ENCODE data around the gene ZNF41. TPM values are rescaled to one million over a fixed set of nuclear protein-coding genes. Genes with fewer than 3 reads are reported as not detected.

Gene ZNF41
- total and polyA plus RNA-seq, 2 of the 8 experiments (the other 6 are each of a cell fraction or from before 2014, with no cell fraction given): 1.8 to 5.3 TPM

GRCh38 chrX:47482512-47483305 lies at the start of gene ZNF41 (continued):
- TF ChIP-seq E2F6 (IDR thresholded peaks at IDR 0.05) (peak; percentile 36), MAX (IDR thresholded peaks at IDR 0.05) (peak; percentile 59), PHF8 (conservative IDR thresholded peaks at IDR 0.05; ENCODE audit: low read depth, low read length) (peak; percentile 81), SRF (IDR thresholded peaks at IDR 0.05; ENCODE audit: low read depth, low read length) (no peak), ZNF274 (IDR thresholded peaks at IDR 0.05; ENCODE audit: borderline replicate concordance, extremely low read depth, low read length) (no peak), CTBP2 (IDR thresholded peaks at IDR 0.05; ENCODE audit: borderline replicate concordance, insufficient read depth, insufficient read length, low read length) (no peak), BRCA1 (IDR thresholded peaks at IDR 0.05; ENCODE audit: low read depth, low read length) (no peak), POLR2A (IDR thresholded peaks at IDR 0.05; ENCODE audit: control extremely low read depth in 1 of 2, low read depth in 2 of 2, low read length in 2 of 2) (peak; percentile 85 to 86), SUZ12 (IDR thresholded peaks at IDR 0.05; ENCODE audit: low read length) (no peak), TCF12 (IDR thresholded peaks at IDR 0.05; ENCODE audit: low read depth, low read length) (no peak), YY1 (IDR thresholded peaks at IDR 0.05; ENCODE audit: low read depth, low read length) (peak; percentile 96)

All from H1 (cell line).